GM18873 (cell line): ENCODE measurements around the gene UBL4A.

Experiments used
- ATAC-seq: cut with Tn5 transposase; IDR thresholded peaks from one replicate; pipeline ENCODE4 v1.9.1; 2021; ENCODE audit warnings: mild to moderate bottlenecking, moderate library complexity, moderate number of reproducible peaks; ENCODE audit not compliant: unreplicated experiment, low FRiP score

Gene UBL4A

GRCh38 chrX:154486396-154487207, at the start of gene UBL4A:
TSS of gene UBL4A (minus strand) at chrX:154486615. CDS start at chrX:154486584, 31 bp downstream.
- ATAC-seq: no peak

DNA sequence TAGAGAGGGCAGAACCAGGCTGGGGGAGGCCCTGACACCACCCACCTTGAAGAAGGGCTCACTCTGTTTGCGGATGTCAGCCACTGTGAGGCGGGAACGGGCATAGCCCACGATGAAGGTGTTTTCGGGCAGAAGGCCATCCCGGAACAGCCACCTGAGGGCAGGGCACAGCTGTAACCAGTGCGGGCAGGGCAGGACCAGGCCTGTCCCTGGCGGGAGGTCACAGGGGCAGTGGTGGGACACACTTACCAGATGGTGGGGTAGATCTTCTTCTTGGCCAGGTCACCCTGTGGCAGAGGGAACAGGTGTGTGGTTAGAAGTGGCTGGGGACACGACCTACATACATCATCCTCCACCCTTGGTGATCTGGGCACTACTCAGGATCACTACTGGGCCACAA, 49.5 kb upstream of the UBL4A start:
- no peak for ATAC-seq

DNA sequence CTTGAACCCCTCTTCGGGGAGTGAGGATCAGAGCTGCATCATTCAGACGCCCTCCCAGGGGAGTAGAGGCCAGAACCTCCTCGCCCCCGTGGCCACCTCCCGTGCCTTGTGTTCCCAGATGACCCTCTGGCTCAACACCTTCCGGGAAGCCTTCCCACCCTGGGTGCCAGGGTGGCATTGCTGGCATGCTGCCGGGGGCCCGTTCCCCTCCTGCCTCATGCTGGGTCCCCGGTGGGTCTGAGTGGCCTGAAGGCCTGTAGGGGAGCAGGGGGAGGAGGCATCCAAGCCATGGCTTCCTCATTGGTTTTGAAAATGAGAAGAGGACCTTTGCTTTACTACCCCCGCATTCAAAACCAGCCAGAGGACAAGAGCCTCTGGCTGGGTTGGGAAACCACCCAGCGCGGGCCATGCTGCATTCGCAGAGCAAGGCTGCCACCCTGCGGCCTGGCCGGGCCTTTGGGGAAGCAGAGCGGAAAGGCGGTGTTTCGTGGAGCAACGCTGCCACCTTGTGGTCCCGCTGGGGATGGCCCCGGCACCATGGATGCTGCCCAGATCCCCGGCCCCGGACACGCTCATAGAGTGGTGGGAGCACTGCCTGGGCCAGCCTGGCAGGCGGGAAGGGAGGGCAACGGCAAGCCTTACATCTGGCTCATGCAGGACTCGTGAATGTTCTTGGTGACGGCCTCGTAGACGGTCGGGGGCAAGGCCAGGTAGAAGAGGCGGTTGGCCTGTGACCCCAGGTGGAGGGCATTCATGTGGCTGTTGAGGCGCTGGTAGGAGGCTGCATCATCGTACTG, 48.3 kb upstream of the UBL4A start:
- ATAC-seq: peak; percentile 84

DNA sequence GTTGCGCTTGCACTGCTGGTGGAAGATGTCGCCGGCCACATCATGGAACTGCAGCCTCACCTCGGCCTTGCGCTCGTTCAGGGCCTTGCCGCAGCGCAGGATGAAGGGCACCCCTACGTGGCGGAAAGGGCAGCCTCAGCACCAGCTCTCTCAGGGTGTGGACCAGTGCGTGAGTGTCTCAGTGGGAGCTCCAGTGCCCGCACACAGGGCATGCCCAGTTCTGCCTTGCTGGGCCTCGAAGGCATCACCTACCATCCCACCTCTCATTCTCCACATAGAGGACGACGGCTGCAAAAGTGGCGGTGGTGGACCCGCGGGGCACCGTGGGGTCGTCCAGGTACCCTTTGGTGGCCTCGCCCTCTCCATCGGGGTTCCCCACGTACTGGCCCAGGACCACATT, 46.3 kb upstream of the UBL4A start:
- ATAC-seq: no peak

DNA sequence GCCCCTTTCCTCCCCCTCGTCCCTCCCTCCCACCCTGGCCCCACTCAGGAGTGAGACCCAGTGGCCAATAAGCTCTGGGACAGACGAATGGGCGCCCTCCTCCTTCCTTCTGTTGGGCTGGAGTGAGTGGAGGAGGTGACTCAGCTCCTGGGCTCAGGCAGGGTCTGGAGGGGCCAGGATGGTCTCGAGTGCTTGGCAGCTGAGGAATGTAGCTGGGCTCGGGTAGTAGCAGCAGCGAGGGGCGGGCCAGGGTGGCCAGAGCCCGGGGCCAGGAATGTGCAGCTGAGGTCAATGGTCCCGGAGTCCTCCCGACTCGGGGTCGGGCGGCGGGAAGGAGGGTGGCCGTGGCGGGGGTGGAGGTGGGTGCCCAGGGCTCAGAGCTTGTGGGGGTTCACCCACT, 45.2 kb upstream of the UBL4A start:
- ATAC-seq: no peak

- no peak for ATAC-seq
Measured at GRCh38 chrX:154530286-154530685, 43.9 kb upstream of the UBL4A start.

DNA sequence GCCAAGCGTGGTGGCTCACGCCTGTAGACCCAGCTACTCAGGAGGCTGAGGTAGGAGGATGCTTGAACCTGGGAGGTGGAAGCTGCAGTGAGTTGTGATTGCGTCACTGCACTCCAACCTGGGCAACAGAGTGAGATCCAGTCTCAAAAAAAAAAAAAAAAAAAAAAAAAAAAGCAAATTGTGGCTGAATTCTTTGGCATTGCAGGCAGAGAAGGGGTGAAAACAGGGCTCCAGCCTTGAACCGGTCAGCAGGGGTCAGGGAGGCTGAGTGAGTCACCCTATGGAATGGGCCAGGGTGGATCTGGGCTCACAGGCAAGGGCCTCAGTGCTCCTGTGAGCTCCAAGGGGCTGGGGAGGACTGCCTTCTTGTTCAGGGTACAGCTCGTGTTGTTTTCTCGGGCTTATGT, 42.8 kb upstream of the UBL4A start:
- ATAC-seq: no peak

DNA sequence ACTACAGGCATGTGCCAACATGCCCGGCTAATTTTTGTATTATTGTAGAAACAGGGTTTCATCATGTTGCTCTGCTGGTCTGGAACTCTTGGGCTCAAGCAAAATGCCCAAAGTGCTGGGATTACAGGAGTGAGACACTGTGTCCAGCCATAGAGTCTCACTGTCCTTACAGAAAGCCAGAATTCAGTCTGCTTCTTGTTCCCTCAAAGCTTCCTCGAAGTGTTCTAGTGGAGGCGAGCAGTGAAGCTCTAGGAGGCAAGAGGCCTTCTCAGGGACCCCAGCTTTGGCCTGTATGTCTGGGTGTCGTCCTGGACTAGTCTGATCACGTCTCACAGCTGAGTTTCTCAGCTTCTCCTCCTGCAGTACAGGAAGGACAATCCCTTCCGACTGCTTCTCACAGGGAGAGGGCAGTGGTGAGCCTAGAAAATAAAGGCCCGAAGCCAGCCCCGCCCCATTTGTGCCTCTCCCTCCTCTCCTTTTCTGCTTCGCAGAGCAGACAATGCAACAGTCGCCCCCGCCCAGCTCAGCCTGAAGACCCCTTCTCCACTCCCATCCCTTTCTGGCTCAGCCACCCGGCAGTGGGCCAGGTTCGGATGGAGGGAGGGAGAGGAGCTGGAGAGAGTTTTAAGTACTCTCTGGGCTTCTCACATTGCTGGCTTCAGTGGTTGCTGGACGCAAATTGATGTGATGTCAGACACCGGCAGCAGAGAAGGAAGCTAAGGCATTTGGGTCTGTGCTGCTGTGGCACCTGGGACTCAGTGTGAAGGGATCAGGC, 40.7 kb upstream of the UBL4A start:
- ATAC-seq: peak; percentile 46

DNA sequence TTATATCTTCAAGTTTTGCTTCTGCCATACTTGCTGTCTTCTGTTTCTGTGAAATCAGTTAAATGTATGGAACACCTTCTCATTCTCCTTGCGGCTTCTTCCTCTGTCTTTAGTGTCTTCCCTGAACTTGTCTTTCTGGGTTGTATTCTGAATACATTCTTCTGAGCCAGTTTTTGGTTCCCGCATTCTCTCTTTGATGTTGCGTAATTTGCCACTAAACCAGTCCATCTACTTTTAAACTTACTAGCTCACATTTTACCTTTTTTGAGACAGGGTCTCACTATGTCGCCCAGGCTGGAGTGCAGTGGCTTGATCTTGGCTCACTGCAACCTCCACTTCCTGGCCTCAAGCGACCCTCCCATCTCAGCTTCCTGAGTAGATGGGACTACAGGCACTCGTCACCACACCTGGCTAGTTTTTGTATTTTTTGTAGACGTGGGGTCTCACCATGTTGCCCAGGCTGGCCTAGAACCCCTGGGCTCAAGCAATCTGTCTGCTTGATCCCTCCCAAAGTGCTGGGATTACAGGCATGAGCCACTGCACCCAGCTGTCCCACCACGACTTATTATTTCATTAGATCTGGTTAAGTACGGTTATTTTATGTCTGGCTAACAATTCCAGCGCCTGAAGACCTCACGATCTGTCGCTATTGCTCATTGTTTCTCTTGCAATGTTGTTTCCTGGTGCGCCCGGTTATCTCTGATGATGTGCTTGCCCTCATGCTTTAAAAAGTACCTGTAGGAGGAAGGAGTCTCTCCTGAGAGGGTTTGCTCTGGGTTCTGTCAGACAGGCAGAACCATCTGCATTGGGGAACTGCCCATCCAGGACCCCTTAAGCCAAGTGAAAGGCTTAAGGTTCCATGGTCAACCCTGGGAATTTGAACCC, 39.4 kb upstream of the UBL4A start:
- no peak for ATAC-seq

GRCh38 chrX:154519389-154519788, 33.0 kb upstream of the UBL4A start:
- ATAC-seq: no peak

GRCh38 chrX:154517101-154517781, 30.8 kb upstream of the UBL4A start:
- no peak for ATAC-seq

DNA sequence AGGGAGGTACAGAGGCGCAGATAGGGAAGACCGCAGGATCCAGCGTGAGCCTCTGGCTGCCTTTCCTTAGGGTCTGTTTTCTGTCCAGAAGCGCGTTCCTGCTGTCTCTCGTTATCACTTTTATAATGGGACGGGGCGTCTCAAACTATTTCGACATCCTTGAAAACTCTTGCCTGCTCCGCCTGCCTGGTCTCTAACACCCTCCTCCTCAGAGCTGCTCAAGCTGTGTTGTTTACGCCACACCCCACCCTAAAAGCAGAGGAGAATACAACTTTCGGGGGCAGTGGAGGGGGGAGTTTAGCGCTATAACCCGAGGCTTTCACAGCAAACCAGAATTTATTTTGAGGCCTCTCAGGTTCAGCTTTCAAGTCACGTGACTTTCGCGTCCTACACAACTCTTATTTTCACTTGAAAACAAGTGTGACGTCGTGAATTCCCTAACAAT, 30.3 kb upstream of the UBL4A start:
- ATAC-seq: peak; percentile 7

GRCh38 chrX:154515966-154516655, 29.7 kb upstream of the UBL4A start, which contains the start of gene FAM3A:
TSS of gene FAM3A (minus strand) at chrX:154516232. CDS start at chrX:154515772, 460 bp downstream.
- peak; percentile 69 for ATAC-seq

- ATAC-seq: no peak
Measured at GRCh38 chrX:154515090-154515965, 28.9 kb upstream of the UBL4A start.

DNA sequence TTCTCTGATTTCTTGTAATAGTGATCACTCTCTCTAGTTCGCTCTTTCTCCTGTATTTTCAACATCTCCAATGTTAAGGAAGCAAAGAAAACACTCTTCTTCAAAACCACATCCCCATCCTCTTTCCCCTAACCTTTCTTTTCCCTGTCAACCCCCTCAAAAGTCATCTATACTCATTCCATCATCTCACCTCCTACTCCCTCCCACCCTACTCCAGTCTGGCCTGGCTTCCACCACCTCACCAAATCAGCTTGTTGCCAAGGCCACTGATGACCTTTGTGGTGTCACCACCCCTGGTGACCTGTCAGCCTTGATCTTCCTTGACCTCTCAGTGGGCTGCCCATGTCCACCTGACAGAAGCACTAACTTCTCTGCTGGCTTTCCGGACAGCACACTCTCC, 27.3 kb upstream of the UBL4A start:
- no peak for ATAC-seq

GRCh38 chrX:154512879-154513553, 26.6 kb upstream of the UBL4A start:
- ATAC-seq: no peak

GRCh38 chrX:154511761-154512160, 25.3 kb upstream of the UBL4A start:
- no peak for ATAC-seq
